ENCODE results near the gene SND1. TPM values are rescaled to one million over a fixed set of nuclear protein-coding genes. Genes with fewer than 3 reads are reported as not detected.

Gene SND1
- total and polyA plus RNA-seq, 4 donors, result 50.3 to 150 (median 105) TPM

DNA sequence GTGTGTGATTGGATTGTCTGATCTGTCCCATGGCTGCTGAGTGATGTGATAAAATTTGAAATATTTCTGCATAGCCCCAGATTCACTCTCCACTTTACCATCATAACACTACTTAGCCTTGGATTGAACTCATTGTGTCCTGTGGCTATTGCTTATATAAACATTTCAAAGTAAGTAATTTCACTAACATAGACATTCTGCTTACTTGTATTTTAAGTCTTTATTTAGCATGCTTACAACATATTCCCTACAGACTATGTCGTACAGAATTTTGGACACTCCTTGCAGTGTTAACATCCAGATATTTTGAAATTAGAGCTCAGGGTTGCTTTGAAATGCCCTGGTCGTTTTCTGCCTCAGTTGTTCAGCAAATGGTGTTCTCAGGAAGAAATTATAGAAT lies 261.7 kb downstream of the SND1 start:
- no peak for ATAC-seq (ENCODE audit: low FRiP score)
- H3K4me3 ChIP-seq (ENCODE audit: low read length in 2 of 2), result no peak overlapping the region
- no peaks in the 10 kb centered on the region for H3K27me3 ChIP-seq (ENCODE audit: control insufficient read depth in 1 of 2, insufficient read depth in 2 of 2, low read length in 1 of 2)
- no peak overlapping the region for H3K27ac ChIP-seq (ENCODE audit: low read depth in 1 of 2, low read length in 2 of 2)
- peaks cover 0 to 4% of the 10 kb centered on the region in 2 donors for H3K4me1 ChIP-seq (ENCODE audit: control insufficient read depth in 1 of 2, insufficient read depth in 2 of 2, low read length in 2 of 2)
- H3K9me3 ChIP-seq (ENCODE audit: control insufficient read depth, low read length), result no peaks in the 10 kb centered on the region
- intact Hi-C loops (cut with DNase I), result no loop called here
- H3K36me3 ChIP-seq (ENCODE audit: control insufficient read depth in 1 of 2, insufficient read depth in 2 of 2, low read length in 1 of 2), result no peaks in the 10 kb centered on the region
- DNase-seq, result no peak
- 29 to 36% methylated on average over 2 of the region's 2 CpGs for WGBS, 2 donors

DNA sequence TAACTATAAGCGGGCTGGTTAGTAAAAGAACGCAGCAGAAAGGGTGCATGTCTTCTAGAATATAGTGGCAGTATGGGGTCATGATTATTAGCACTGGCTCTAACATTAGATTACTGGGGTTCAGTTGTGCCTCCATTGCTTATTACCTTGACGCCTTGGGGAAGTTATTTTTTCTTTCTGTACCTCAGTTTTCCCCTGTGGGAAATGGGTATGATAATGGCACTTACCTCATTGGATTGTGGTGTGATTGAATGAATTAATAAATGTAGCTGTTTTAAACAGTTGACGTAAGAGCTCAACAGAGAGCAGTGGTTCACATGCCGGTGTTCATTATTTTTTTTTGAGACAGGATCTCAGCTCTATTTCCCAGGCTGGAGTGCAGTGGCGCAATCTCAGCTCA lies 262.7 kb downstream of the SND1 start:
- Histone ChIP-seq H3K36me3 (ENCODE audit: control insufficient read depth in 1 of 2, insufficient read depth in 2 of 2, low read length in 1 of 2) (no peaks in the 10 kb centered on the region), H3K4me3 (ENCODE audit: low read length in 2 of 2) (no peak overlapping the region), H3K4me1 (ENCODE audit: control insufficient read depth in 1 of 2, insufficient read depth in 2 of 2, low read length in 2 of 2) (peaks cover 0 to 4% of the 10 kb centered on the region in 2 donors), H3K27ac (ENCODE audit: low read depth in 1 of 2, low read length in 2 of 2) (no peak overlapping the region), H3K9me3 (ENCODE audit: control insufficient read depth, low read length) (no peaks in the 10 kb centered on the region), H3K27me3 (ENCODE audit: control insufficient read depth in 1 of 2, insufficient read depth in 2 of 2, low read length in 1 of 2) (no peaks in the 10 kb centered on the region)
- DNase-seq, result no peak
- WGBS, 2 donors, result 96 to 98% methylated on average over 6 of the region's 6 CpGs
- no peak for ATAC-seq (ENCODE audit: low FRiP score)
- intact Hi-C loops (cut with DNase I), result no loop called here

GRCh38 chr7:127916735-127917134 lies 264.7 kb downstream of the SND1 start:
- Histone ChIP-seq H3K36me3 (ENCODE audit: control insufficient read depth in 1 of 2, insufficient read depth in 2 of 2, low read length in 1 of 2) (no peaks in the 10 kb centered on the region), H3K27ac (ENCODE audit: low read depth in 1 of 2, low read length in 2 of 2) (no peak overlapping the region), H3K9me3 (ENCODE audit: control insufficient read depth, low read length) (no peaks in the 10 kb centered on the region), H3K27me3 (ENCODE audit: control insufficient read depth in 1 of 2, insufficient read depth in 2 of 2, low read length in 1 of 2) (no peaks in the 10 kb centered on the region), H3K4me3 (ENCODE audit: low read length in 2 of 2) (no peak overlapping the region), H3K4me1 (ENCODE audit: control insufficient read depth in 1 of 2, insufficient read depth in 2 of 2, low read length in 2 of 2) (no peaks in the 10 kb centered on the region)
- 99% methylated on average over 3 of the region's 3 CpGs for WGBS, 2 donors
- no peak for ATAC-seq (ENCODE audit: low FRiP score)
- no peak for DNase-seq
- intact Hi-C loops (cut with DNase I), result no loop called here

DNA sequence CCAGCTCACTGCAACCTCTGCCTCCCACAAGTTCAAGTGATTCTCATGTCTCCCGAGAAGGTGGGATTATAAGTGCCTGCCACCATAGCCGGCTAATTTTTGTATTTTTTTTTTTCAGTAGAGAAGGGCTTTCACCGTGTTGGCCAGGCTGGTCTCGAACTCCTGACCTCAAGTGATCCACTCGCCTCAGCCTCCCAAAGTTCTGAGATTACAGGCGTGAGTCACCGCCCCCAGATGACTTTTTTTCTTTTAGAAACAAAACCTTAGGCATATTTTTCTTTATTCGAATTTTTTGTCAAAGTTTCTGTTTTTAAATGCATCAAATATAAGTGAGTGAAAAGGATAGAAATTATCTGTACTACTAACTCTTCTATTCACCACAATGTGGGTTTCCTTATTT lies 266.1 kb downstream of the SND1 start:
- 86 to 92% methylated on average over 8 of the region's 8 CpGs for WGBS, 2 donors
- no peak for ATAC-seq (ENCODE audit: low FRiP score)
- intact Hi-C loops (cut with DNase I), result no loop called here
- no peaks in the 10 kb centered on the region for H3K9me3 ChIP-seq (ENCODE audit: control insufficient read depth, low read length)
- H3K36me3 ChIP-seq (ENCODE audit: control insufficient read depth in 1 of 2, insufficient read depth in 2 of 2, low read length in 1 of 2), result no peaks in the 10 kb centered on the region
- H3K4me3 ChIP-seq (ENCODE audit: low read length in 2 of 2), result no peak overlapping the region
- H3K4me1 ChIP-seq (ENCODE audit: control insufficient read depth in 1 of 2, insufficient read depth in 2 of 2, low read length in 2 of 2), result no peaks in the 10 kb centered on the region
- no peak for DNase-seq
- no peak overlapping the region for H3K27ac ChIP-seq (ENCODE audit: low read depth in 1 of 2, low read length in 2 of 2)
- H3K27me3 ChIP-seq (ENCODE audit: control insufficient read depth in 1 of 2, insufficient read depth in 2 of 2, low read length in 1 of 2), result no peaks in the 10 kb centered on the region

- H3K9me3 ChIP-seq (ENCODE audit: control insufficient read depth, low read length), result no peaks in the 10 kb centered on the region
- no peaks in the 10 kb centered on the region for H3K27me3 ChIP-seq (ENCODE audit: control insufficient read depth in 1 of 2, insufficient read depth in 2 of 2, low read length in 1 of 2)
- intact Hi-C loops (cut with DNase I), result no loop called here
- no peak overlapping the region for H3K4me3 ChIP-seq (ENCODE audit: low read length in 2 of 2)
- no peak for DNase-seq
- H3K4me1 ChIP-seq (ENCODE audit: control insufficient read depth in 1 of 2, insufficient read depth in 2 of 2, low read length in 2 of 2), result no peaks in the 10 kb centered on the region
- no peak overlapping the region for H3K27ac ChIP-seq (ENCODE audit: low read depth in 1 of 2, low read length in 2 of 2)
- WGBS, 2 donors, result 86 to 91% methylated on average over 2 of the region's 2 CpGs
- no peaks in the 10 kb centered on the region for H3K36me3 ChIP-seq (ENCODE audit: control insufficient read depth in 1 of 2, insufficient read depth in 2 of 2, low read length in 1 of 2)
- ATAC-seq (ENCODE audit: low FRiP score), result no peak
Measured at GRCh38 chr7:127920787-127921438, 268.9 kb downstream of the SND1 start.

GRCh38 chr7:127922656-127923055 lies 270.7 kb downstream of the SND1 start:
- no peak for DNase-seq
- ATAC-seq (ENCODE audit: low FRiP score), result no peak
- intact Hi-C loops (cut with DNase I), result no loop called here
- 95 to 97% methylated on average over 1 of the region's 1 CpG for WGBS, 2 donors
- no peaks in the 10 kb centered on the region for H3K36me3 ChIP-seq (ENCODE audit: control insufficient read depth in 1 of 2, insufficient read depth in 2 of 2, low read length in 1 of 2)
- no peaks in the 10 kb centered on the region for H3K27me3 ChIP-seq (ENCODE audit: control insufficient read depth in 1 of 2, insufficient read depth in 2 of 2, low read length in 1 of 2)
- no peak overlapping the region for H3K27ac ChIP-seq (ENCODE audit: low read depth in 1 of 2, low read length in 2 of 2)
- no peak overlapping the region for H3K4me3 ChIP-seq (ENCODE audit: low read length in 2 of 2)
- H3K4me1 ChIP-seq (ENCODE audit: control insufficient read depth in 1 of 2, insufficient read depth in 2 of 2, low read length in 2 of 2), result no peaks in the 10 kb centered on the region
- H3K9me3 ChIP-seq (ENCODE audit: control insufficient read depth, low read length), result no peaks in the 10 kb centered on the region

GRCh38 chr7:127924874-127925273 lies 272.9 kb downstream of the SND1 start:
- DNase-seq, result no peak

DNA sequence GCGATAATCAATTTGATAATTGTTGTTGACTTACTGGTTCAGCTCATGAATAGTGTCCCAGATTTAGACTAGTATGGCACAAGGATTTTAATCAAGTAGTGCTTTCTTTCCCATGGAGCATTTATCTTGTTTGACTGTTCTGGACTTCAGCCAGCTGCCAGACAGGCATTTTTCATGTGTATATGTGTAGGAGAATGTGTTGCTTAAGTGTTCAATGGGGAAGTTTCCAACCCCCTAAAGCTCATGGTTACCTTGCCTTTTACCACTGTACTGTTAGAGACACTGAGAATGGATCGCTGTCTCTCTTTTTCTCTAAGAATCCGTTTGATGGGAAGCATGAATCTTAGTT lies 275.3 kb downstream of the SND1 start:
- Histone ChIP-seq H3K4me3 (ENCODE audit: low read length in 2 of 2) (no peak overlapping the region), H3K4me1 (ENCODE audit: control insufficient read depth in 1 of 2, insufficient read depth in 2 of 2, low read length in 2 of 2) (no peaks in the 10 kb centered on the region), H3K27me3 (ENCODE audit: control insufficient read depth in 1 of 2, insufficient read depth in 2 of 2, low read length in 1 of 2) (no peaks in the 10 kb centered on the region), H3K9me3 (ENCODE audit: control insufficient read depth, low read length) (no peaks in the 10 kb centered on the region), H3K36me3 (ENCODE audit: control insufficient read depth in 1 of 2, insufficient read depth in 2 of 2, low read length in 1 of 2) (peaks cover 2 to 3% of the 10 kb centered on the region in 2 donors), H3K27ac (ENCODE audit: low read depth in 1 of 2, low read length in 2 of 2) (no peak overlapping the region)
- ATAC-seq (ENCODE audit: low FRiP score), result no peak
- intact Hi-C loops (cut with DNase I), result no loop called here
- no peak for DNase-seq
- WGBS, 2 donors, result 59 to 64% methylated on average over 3 of the region's 3 CpGs

More at GRCh38 chr7:127924874-127925273, 272.9 kb downstream of the SND1 start:
- no peak overlapping the region for H3K4me3 ChIP-seq (ENCODE audit: low read length in 2 of 2)
- H3K4me1 ChIP-seq (ENCODE audit: control insufficient read depth in 1 of 2, insufficient read depth in 2 of 2, low read length in 2 of 2), result no peaks in the 10 kb centered on the region
- H3K36me3 ChIP-seq (ENCODE audit: control insufficient read depth in 1 of 2, insufficient read depth in 2 of 2, low read length in 1 of 2), result peaks cover 0 to 3% of the 10 kb centered on the region in 2 donors
- no peaks in the 10 kb centered on the region for H3K27me3 ChIP-seq (ENCODE audit: control insufficient read depth in 1 of 2, insufficient read depth in 2 of 2, low read length in 1 of 2)
- intact Hi-C loops (cut with DNase I), result no loop called here
- H3K9me3 ChIP-seq (ENCODE audit: control insufficient read depth, low read length), result no peaks in the 10 kb centered on the region
- H3K27ac ChIP-seq (ENCODE audit: low read depth in 1 of 2, low read length in 2 of 2), result no peak overlapping the region
- no peak for ATAC-seq (ENCODE audit: low FRiP score)

- peaks cover 2 to 3% of the 10 kb centered on the region in 2 donors for H3K36me3 ChIP-seq (ENCODE audit: control insufficient read depth in 1 of 2, insufficient read depth in 2 of 2, low read length in 1 of 2)
- no peak overlapping the region for H3K27ac ChIP-seq (ENCODE audit: low read depth in 1 of 2, low read length in 2 of 2)
- no peak for ATAC-seq (ENCODE audit: low FRiP score)
- no peak for DNase-seq
- 98% methylated on average over 3 of the region's 3 CpGs for WGBS, 2 donors
- intact Hi-C loops (cut with DNase I), result no loop called here
- H3K4me3 ChIP-seq (ENCODE audit: low read length in 2 of 2), result no peak overlapping the region
- H3K4me1 ChIP-seq (ENCODE audit: control insufficient read depth in 1 of 2, insufficient read depth in 2 of 2, low read length in 2 of 2), result no peaks in the 10 kb centered on the region
- no peaks in the 10 kb centered on the region for H3K27me3 ChIP-seq (ENCODE audit: control insufficient read depth in 1 of 2, insufficient read depth in 2 of 2, low read length in 1 of 2)
- H3K9me3 ChIP-seq (ENCODE audit: control insufficient read depth, low read length), result no peaks in the 10 kb centered on the region
Measured at GRCh38 chr7:127928222-127928621, 276.2 kb downstream of the SND1 start.
